Upper lobe of left lung (tissue), 6 donors: ENCODE results near the gene PIGM. TPM values are rescaled to one million over a fixed set of nuclear protein-coding genes. Genes with fewer than 3 reads are reported as not detected.

Experiments
- ATAC-seq, 2 donors: fragments of 200-7000 bp; cut with Tn5 transposase; one replicate each; pipeline ENCODE4 v1.9.1; 2022; ENCODE audit warnings: mild to moderate bottlenecking in 2 of 2, moderate library complexity in 2 of 2; ENCODE audit not compliant: low FRiP score in 2 of 2
- DNase-seq, 2 donors: peaks; one replicate each; pipeline ENCODE4 v3.0.0-alpha.2; 2019 to 2020
- H3K27ac ChIP-seq, 4 donors: fragments of 200-600 bp; sonication (generic); one replicate each; pipeline ENCODE4 v1.5.1; 2016 to 2019
- H3K27me3 ChIP-seq, 4 donors: fragments of 200-600 bp; sonication (generic); one replicate each; pipeline ENCODE4 v1.5.1; 2017 to 2019
- H3K36me3 ChIP-seq, 4 donors: fragments of 200-600 bp; sonication (generic); one replicate each; pipeline ENCODE4 v1.5.1; 2016 to 2019
- H3K4me1 ChIP-seq, 4 donors: fragments of 200-600 bp; sonication (generic); one replicate each; pipeline ENCODE4 v1.5.1; 2018 to 2019
- H3K4me3 ChIP-seq, 4 donors: fragments of 200-600 bp; sonication (generic); one replicate each; pipeline ENCODE4 v1.5.1; 2017 to 2019; ENCODE audit warnings: mild to moderate bottlenecking in 2 of 4, moderate library complexity in 1 of 4
- H3K9me3 ChIP-seq, 4 donors: fragments of 200-600 bp; sonication (generic); one replicate each; pipeline ENCODE4 v1.5.1; 2018 to 2019
- EP300 ChIP-seq, 4 donors: sonication (generic); formaldehyde crosslinking; IDR thresholded peaks; one replicate each; pipeline ENCODE4 v1.5.1; 2017; ENCODE audit warnings: antibody characterized with exemption in 4 of 4, control low read depth in 2 of 4
- POLR2A ChIP-seq, 4 donors: fragments of 450-650 bp; IDR thresholded peaks; one replicate each; pipeline ENCODE4 v1.5.1; 2016 to 2017; ENCODE audit warnings: antibody characterized with exemption in 4 of 4, mild to moderate bottlenecking in 2 of 4
- POLR2AphosphoS5 ChIP-seq, 2 donors: sonication (generic); formaldehyde crosslinking; IDR thresholded peaks; one replicate each; pipeline ENCODE4 v1.5.1; 2017; ENCODE audit warnings: antibody characterized with exemption in 2 of 2
- WGBS, 2 donors: methylation state at CpG; one replicate each; pipeline ENCODE4 v1.1.5; 2017 to 2018; 5-methylcytosine and 5-hydroxymethylcytosine counted together
- total RNA-seq, 6 donors: library from RNA; depleted of rRNA in 4 of 6; stranded (reverse); fragments of >200 nt in 4 of 6; gene quantifications; one replicate each; pipeline versions ENCODE4 v1.1.0 to v1.2.1, GENCODE V29; 2016 to 2021
- TF ChIP-seq, protein P1 (sequence below), 6 experiments: fragments of 450-650 bp in 4 of 6; fragments of 200-600 bp in 2 of 6; sonication (generic) in 2 of 6; IDR thresholded peaks; one replicate each; pipeline ENCODE4 v1.5.1; 2016 to 2019; ENCODE audit warnings: antibody characterized with exemption in 6 of 6
- donor health status: DM: no; HTN: no; CAD: no; lungs with moderate emphysema.
- donor health status: DM: no; HTN: yes; CAD: no; lungs with severe emphysema.

PIGM gene
- total RNA-seq, 6 donors from 2014 or later: 2.8 to 6.5 (median 6.0) TPM

DNA sequence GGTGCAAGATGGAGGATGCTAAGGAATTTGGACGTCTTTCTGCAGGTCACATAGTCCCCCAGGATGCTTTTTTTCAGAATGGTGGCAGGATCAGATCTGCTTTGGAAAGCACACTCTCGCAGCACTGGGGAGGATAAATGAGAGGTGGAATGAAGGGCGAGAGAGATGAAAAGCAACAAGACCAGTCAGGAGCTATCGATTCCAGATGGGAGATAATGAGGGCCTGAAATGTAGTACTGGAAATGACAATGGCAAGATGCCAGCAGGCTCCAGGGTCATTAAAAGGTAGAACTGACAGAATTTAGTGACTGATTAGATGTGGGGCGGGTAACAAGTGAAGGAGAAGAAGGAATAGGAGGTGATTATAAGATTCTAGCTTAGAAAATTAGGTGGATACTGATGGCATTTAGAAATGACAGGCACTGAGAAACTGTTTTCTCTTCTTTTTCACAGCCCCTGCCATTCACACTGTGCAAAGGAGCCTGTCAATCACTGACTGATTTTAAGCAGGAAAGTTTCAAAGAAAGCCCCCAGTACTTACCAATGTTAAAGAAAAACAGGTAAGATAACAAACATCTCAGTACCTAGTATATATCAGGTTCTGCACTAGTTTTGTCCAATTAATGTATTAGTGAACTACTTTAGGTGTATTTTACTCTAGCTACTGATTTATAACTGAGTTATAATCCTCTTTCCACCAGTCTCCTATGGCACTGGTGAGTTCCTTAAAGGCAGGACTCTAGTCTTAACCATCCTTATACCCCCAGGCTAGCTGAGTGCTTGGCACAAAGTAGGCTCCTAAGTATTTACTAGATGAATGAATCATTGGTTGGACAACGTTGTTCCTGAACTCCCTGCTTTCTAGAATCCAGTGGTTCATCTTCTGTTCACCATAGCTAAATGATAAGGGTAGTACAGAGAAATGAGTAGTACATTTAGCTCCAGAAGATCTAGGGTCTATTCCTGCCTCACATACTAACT lies 9.2 kb downstream of the PIGM start:
- WGBS, 2 donors: 62 to 68% methylated on average over 6 of the region's 6 CpGs
- H3K27me3 ChIP-seq: no peaks in the 10 kb centered on the region
- ATAC-seq (no peak), DNase-seq (no peak)
- no peak for TF ChIP-seq POLR2AphosphoS5 (IDR thresholded peaks at IDR 0.05)
- TF ChIP-seq, protein P1, sequence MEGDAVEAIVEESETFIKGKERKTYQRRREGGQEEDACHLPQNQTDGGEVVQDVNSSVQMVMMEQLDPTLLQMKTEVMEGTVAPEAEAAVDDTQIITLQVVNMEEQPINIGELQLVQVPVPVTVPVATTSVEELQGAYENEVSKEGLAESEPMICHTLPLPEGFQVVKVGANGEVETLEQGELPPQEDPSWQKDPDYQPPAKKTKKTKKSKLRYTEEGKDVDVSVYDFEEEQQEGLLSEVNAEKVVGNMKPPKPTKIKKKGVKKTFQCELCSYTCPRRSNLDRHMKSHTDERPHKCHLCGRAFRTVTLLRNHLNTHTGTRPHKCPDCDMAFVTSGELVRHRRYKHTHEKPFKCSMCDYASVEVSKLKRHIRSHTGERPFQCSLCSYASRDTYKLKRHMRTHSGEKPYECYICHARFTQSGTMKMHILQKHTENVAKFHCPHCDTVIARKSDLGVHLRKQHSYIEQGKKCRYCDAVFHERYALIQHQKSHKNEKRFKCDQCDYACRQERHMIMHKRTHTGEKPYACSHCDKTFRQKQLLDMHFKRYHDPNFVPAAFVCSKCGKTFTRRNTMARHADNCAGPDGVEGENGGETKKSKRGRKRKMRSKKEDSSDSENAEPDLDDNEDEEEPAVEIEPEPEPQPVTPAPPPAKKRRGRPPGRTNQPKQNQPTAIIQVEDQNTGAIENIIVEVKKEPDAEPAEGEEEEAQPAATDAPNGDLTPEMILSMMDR (IDR thresholded peaks at IDR 0.05): no peak
- no peak for TF ChIP-seq POLR2A (IDR thresholded peaks at IDR 0.05)
- TF ChIP-seq EP300 (IDR thresholded peaks at IDR 0.05): no peak
- no peaks in the 10 kb centered on the region for H3K36me3 ChIP-seq
- no peak overlapping the region for H3K4me3 ChIP-seq
- H3K27ac ChIP-seq: no peak overlapping the region
- H3K9me3 ChIP-seq: no peaks in the 10 kb centered on the region
- H3K4me1 ChIP-seq: no peaks in the 10 kb centered on the region

GRCh38 chr1:160021376-160022074 lies 10.3 kb downstream of the PIGM start:
- no peak for TF ChIP-seq POLR2A (IDR thresholded peaks at IDR 0.05)
- TF ChIP-seq POLR2AphosphoS5 (IDR thresholded peaks at IDR 0.05): no peak
- TF ChIP-seq, protein P1 (IDR thresholded peaks at IDR 0.05): no peak
- no peak for TF ChIP-seq EP300 (IDR thresholded peaks at IDR 0.05)
- Histone ChIP-seq H3K27ac (no peak overlapping the region), H3K4me1 (no peaks in the 10 kb centered on the region), H3K36me3 (no peaks in the 10 kb centered on the region), H3K27me3 (no peaks in the 10 kb centered on the region), H3K9me3 (no peaks in the 10 kb centered on the region), H3K4me3 (no peak overlapping the region)
- no peak for ATAC-seq
- WGBS, 2 donors: 70 to 79% methylated on average over 5 of the region's 5 CpGs
- DNase-seq: no peak

DNA sequence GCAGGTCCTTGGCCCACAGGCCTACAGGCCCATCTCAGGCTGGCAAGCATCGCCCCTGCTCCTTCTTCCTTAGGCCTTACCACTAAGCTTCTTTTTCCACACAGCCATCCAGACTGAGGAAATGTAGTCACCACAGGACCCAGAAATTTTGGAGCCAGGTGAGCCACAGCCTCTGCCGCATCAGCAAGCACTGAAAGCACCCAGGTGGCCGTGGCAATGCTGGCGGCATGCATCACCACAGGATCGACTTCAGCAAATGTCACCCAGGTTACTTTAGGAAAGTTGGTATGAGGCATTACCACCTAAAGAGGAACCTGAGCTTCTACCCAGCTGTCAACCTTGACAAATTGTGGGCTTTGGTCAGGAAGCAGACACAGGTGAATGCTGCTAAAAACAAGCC lies 11.6 kb downstream of the PIGM start:
- DNase-seq (no peak), ATAC-seq (no peak)
- 83 to 87% methylated on average over 1 to 5 of the region's 5 CpGs for WGBS, 2 donors
- no peaks in the 10 kb centered on the region for H3K4me1 ChIP-seq
- no peaks in the 10 kb centered on the region for H3K9me3 ChIP-seq
- H3K27me3 ChIP-seq: no peaks in the 10 kb centered on the region
- no peak overlapping the region for H3K4me3 ChIP-seq
- TF ChIP-seq, protein P1 (IDR thresholded peaks at IDR 0.05): no peak
- TF ChIP-seq POLR2AphosphoS5 (IDR thresholded peaks at IDR 0.05) (no peak), POLR2A (IDR thresholded peaks at IDR 0.05) (no peak), EP300 (IDR thresholded peaks at IDR 0.05) (no peak)
- no peak overlapping the region for H3K27ac ChIP-seq
- H3K36me3 ChIP-seq: no peaks in the 10 kb centered on the region

- Histone ChIP-seq H3K27me3 (no peaks in the 10 kb centered on the region), H3K36me3 (no peaks in the 10 kb centered on the region), H3K27ac (no peak overlapping the region), H3K9me3 (no peaks in the 10 kb centered on the region), H3K4me1 (no peaks in the 10 kb centered on the region), H3K4me3 (no peak overlapping the region)
- WGBS, 2 donors: 88 to 96% methylated on average over 1 of the region's 1 CpG
- DNase-seq (no peak), ATAC-seq (no peak)
- no peak for TF ChIP-seq POLR2AphosphoS5 (IDR thresholded peaks at IDR 0.05)
These were observed 12.9 kb downstream of the PIGM start for GRCh38 chr1:160018900-160019299.

GRCh38 chr1:160018347-160018746 lies 13.4 kb downstream of the PIGM start:
- Histone ChIP-seq H3K27me3 (no peaks in the 10 kb centered on the region), H3K36me3 (no peaks in the 10 kb centered on the region), H3K4me3 (no peak overlapping the region), H3K27ac (no peak overlapping the region), H3K9me3 (no peaks in the 10 kb centered on the region), H3K4me1 (no peaks in the 10 kb centered on the region)
- TF ChIP-seq, protein P1 (IDR thresholded peaks at IDR 0.05): no peak
- no peak for TF ChIP-seq EP300 (IDR thresholded peaks at IDR 0.05)
- ATAC-seq (no peak), DNase-seq (no peak)
- WGBS, 2 donors: 84% methylated on average over 3 of the region's 3 CpGs
